ENCODE data around the gene PTGES3L. TPM values are rescaled to one million over a fixed set of nuclear protein-coding genes. Genes with fewer than 3 reads are reported as not detected.

The PTGES3L gene
- total and polyA plus RNA-seq, 2 of the 13 experiments (the other 11 are each of a cell fraction or from before 2014, with no cell fraction given): 1.2 to 2.9 TPM

GRCh38 chr17:42980274-42980765 is 440 bp upstream of the PTGES3L start, which contains the start of gene RUNDC1 (continued):
- peak; percentile 99 for TF ChIP-seq ARID4A (CRISPR knock-in tag; IDR thresholded peaks at IDR 0.05; ENCODE audit: borderline replicate concordance)
- TF ChIP-seq HMG20B (CRISPR knock-in tag; conservative IDR thresholded peaks at IDR 0.05): no peak
- no peak for TF ChIP-seq ZBTB38 (CRISPR knock-in tag; IDR thresholded peaks at IDR 0.05)
- TF ChIP-seq ZNF589 (CRISPR knock-in tag; conservative IDR thresholded peaks at IDR 0.05): 0 out of 2 replicates have a peak, but pooled peaks have one; percentile 49
- TF ChIP-seq NCOA5 (CRISPR knock-in tag; IDR thresholded peaks at IDR 0.05): no peak
- no peak for TF ChIP-seq SNRNP70 (IDR thresholded peaks at IDR 0.05; ENCODE audit: low read depth, low read length)
- TF ChIP-seq ZNF343 (CRISPR knock-in tag; IDR thresholded peaks at IDR 0.05): no peak
- no peak for TF ChIP-seq ZNF383 (CRISPR knock-in tag; IDR thresholded peaks at IDR 0.05; ENCODE audit: borderline replicate concordance)
- TF ChIP-seq ZNF282 (IDR thresholded peaks at IDR 0.05; ENCODE audit: partially characterized antibody): no peak
- TF ChIP-seq CHD4 (IDR thresholded peaks at IDR 0.05; ENCODE audit: borderline replicate concordance, low read length): no peak; the same call in 1 of the 2 replicates
- TF ChIP-seq TCF7 (IDR thresholded peaks at IDR 0.05; ENCODE audit: low read depth): no peak
- TF ChIP-seq, protein P1, sequence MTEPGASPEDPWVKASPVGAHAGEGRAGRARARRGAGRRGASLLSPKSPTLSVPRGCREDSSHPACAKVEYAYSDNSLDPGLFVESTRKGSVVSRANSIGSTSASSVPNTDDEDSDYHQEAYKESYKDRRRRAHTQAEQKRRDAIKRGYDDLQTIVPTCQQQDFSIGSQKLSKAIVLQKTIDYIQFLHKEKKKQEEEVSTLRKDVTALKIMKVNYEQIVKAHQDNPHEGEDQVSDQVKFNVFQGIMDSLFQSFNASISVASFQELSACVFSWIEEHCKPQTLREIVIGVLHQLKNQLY (CRISPR knock-in tag; IDR thresholded peaks at IDR 0.05): no peak
- TF ChIP-seq ZNF331 (CRISPR knock-in tag; IDR thresholded peaks at IDR 0.05): peak; percentile 47; the same call in 1 of the 2 replicates
- 0 out of 2 replicates have a peak, but pooled peaks have one; percentile 18 for TF ChIP-seq RFXAP (CRISPR knock-in tag; IDR thresholded peaks at IDR 0.05; ENCODE audit: borderline replicate concordance)
- TF ChIP-seq, protein P2, sequence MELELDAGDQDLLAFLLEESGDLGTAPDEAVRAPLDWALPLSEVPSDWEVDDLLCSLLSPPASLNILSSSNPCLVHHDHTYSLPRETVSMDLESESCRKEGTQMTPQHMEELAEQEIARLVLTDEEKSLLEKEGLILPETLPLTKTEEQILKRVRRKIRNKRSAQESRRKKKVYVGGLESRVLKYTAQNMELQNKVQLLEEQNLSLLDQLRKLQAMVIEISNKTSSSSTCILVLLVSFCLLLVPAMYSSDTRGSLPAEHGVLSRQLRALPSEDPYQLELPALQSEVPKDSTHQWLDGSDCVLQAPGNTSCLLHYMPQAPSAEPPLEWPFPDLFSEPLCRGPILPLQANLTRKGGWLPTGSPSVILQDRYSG (CRISPR knock-in tag; IDR thresholded peaks at IDR 0.05): no peak
- no peak for TF ChIP-seq MED8 (CRISPR knock-in tag; IDR thresholded peaks at IDR 0.05; ENCODE audit: insufficient replicate concordance)
- TF ChIP-seq ZBTB3 (CRISPR knock-in tag; IDR thresholded peaks at IDR 0.05; ENCODE audit: borderline replicate concordance, low read depth): 0 out of 2 replicates have a peak, but pooled peaks have one; percentile 22
- TF ChIP-seq SP4 (CRISPR knock-in tag; IDR thresholded peaks at IDR 0.05): peak; percentile 62; the same call in 1 of the 2 replicates
- TF ChIP-seq HDAC2 (CRISPR knock-in tag; IDR thresholded peaks at IDR 0.05): peak; percentile 38
- TF ChIP-seq BHLHE40 (IDR thresholded peaks at IDR 0.05; ENCODE audit: low read length): no peak
- TF ChIP-seq ZNF761 (CRISPR knock-in tag; conservative IDR thresholded peaks at IDR 0.05): no peak
- TF ChIP-seq ZNF234 (CRISPR knock-in tag; conservative IDR thresholded peaks at IDR 0.05): no peak
- no peak for TF ChIP-seq ZNF3 (CRISPR knock-in tag; IDR thresholded peaks at IDR 0.05)
- no peak for TF ChIP-seq TARDBP (CRISPR knock-in tag; IDR thresholded peaks at IDR 0.05)
- TF ChIP-seq PAX8 (CRISPR knock-in tag; IDR thresholded peaks at IDR 0.05; ENCODE audit: borderline replicate concordance): no peak
- TF ChIP-seq ZNF720 (CRISPR knock-in tag; IDR thresholded peaks at IDR 0.05): no peak
- no peak for TF ChIP-seq NFE2L1 (CRISPR knock-in tag; IDR thresholded peaks at IDR 0.05; ENCODE audit: borderline replicate concordance)

Measured in HepG2 (cell line).